Measurements from ENCODE around the gene STUM. TPM values are rescaled to one million over a fixed set of nuclear protein-coding genes. Genes with fewer than 3 reads are reported as not detected.

STUM gene
- total and polyA plus RNA-seq, 2 experiments from 2014 or later = 0.23 to 1.3 TPM

DNA sequence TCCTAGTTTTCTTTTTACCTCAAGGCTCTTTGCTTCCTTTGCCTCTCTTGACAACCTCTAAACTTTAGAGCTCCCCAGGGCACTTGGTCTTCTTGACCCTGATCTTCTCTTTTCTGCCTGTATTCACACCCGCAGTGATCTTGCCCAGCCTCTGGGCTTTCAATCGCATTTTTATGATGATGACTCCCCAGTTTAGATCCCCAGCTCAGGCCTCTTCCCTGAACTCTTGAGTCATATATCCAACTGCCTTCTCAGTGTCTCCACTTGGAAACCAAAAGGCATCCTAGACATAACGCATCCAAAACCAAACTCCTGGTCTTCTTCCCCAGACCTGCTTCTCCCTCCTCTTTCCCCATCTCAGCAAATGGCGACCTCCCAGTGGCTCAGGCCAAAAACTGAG, 6.5 kb downstream of the STUM start (continued):
- TF ChIP-seq, protein P1, sequence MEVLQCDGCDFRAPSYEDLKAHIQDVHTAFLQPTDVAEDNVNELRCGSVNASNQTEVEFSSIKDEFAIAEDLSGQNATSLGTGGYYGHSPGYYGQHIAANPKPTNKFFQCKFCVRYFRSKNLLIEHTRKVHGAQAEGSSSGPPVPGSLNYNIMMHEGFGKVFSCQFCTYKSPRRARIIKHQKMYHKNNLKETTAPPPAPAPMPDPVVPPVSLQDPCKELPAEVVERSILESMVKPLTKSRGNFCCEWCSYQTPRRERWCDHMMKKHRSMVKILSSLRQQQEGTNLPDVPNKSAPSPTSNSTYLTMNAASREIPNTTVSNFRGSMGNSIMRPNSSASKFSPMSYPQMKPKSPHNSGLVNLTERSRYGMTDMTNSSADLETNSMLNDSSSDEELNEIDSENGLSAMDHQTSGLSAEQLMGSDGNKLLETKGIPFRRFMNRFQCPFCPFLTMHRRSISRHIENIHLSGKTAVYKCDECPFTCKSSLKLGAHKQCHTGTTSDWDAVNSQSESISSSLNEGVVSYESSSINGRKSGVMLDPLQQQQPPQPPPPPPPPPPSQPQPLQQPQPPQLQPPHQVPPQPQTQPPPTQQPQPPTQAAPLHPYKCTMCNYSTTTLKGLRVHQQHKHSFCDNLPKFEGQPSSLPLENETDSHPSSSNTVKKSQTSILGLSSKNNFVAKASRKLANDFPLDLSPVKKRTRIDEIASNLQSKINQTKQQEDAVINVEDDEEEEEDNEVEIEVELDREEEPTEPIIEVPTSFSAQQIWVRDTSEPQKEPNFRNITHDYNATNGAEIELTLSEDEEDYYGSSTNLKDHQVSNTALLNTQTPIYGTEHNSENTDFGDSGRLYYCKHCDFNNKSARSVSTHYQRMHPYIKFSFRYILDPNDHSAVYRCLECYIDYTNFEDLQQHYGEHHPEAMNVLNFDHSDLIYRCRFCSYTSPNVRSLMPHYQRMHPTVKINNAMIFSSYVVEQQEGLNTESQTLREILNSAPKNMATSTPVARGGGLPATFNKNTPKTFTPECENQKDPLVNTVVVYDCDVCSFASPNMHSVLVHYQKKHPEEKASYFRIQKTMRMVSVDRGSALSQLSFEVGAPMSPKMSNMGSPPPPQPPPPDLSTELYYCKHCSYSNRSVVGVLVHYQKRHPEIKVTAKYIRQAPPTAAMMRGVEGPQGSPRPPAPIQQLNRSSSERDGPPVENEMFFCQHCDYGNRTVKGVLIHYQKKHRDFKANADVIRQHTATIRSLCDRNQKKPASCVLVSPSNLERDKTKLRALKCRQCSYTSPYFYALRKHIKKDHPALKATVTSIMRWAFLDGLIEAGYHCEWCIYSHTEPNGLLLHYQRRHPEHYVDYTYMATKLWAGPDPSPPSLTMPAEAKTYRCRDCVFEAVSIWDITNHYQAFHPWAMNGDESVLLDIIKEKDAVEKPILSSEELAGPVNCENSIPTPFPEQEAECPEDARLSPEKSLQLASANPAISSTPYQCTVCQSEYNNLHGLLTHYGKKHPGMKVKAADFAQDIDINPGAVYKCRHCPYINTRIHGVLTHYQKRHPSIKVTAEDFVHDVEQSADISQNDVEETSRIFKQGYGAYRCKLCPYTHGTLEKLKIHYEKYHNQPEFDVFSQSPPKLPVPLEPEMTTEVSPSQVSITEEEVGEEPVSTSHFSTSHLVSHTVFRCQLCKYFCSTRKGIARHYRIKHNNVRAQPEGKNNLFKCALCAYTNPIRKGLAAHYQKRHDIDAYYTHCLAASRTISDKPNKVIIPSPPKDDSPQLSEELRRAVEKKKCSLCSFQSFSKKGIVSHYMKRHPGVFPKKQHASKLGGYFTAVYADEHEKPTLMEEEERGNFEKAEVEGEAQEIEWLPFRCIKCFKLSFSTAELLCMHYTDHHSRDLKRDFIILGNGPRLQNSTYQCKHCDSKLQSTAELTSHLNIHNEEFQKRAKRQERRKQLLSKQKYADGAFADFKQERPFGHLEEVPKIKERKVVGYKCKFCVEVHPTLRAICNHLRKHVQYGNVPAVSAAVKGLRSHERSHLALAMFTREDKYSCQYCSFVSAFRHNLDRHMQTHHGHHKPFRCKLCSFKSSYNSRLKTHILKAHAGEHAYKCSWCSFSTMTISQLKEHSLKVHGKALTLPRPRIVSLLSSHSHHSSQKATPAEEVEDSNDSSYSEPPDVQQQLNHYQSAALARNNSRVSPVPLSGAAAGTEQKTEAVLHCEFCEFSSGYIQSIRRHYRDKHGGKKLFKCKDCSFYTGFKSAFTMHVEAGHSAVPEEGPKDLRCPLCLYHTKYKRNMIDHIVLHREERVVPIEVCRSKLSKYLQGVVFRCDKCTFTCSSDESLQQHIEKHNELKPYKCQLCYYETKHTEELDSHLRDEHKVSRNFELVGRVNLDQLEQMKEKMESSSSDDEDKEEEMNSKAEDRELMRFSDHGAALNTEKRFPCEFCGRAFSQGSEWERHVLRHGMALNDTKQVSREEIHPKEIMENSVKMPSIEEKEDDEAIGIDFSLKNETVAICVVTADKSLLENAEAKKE (CRISPR knock-in tag; IDR thresholded peaks at IDR 0.05) = no peak
- TF ChIP-seq NANOG (IDR thresholded peaks at IDR 0.05; ENCODE audit: borderline replicate concordance) = no peak
- TF ChIP-seq EZH2 (IDR thresholded peaks at IDR 0.05; ENCODE audit: low read depth, unreplicated experiment) = no peak
- no peak for TF ChIP-seq STAT1 (IDR thresholded peaks at IDR 0.05; ENCODE audit: unreplicated experiment)
- TF ChIP-seq JUNB (IDR thresholded peaks at IDR 0.05; ENCODE audit: unreplicated experiment) = no peak

DNA sequence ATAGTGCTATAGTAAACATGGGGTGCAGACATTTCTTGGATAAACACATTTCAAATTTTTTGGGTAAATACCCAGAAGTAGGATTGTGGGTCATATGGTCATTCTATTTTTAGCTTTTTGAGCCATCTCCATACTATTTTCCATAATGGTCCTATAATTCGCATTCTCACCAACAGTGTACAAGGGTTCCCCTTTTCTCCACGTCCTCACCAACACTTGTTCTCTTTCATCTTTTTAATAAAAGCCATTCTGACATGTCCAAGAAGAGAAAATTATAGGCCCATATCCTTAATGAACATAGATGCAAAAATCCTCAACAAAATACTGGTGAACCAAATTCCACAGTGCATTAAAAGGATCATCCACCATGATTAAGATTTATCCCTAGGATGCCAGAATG, 8.9 kb downstream of the STUM start:
- Mint-ChIP-seq H3K4me1 (no peaks in the 10 kb centered on the region), H3K27me3 (ENCODE audit: insufficient read depth, low read depth, poor library complexity) (peaks cover 6% of the 10 kb centered on the region), H3K4me3 (no peak overlapping the region), H3K27ac (no peak overlapping the region), H3K36me3 (ENCODE audit: low read depth) (no peaks in the 10 kb centered on the region), H3K9me3 (no peaks in the 10 kb centered on the region)
- no peaks in the 10 kb centered on the region for H3F3A ChIP-seq (replicated peaks; ENCODE audit: low read depth)
- no peaks in the 10 kb centered on the region; the same call in 1 of the 2 replicates for H4K20me1 ChIP-seq (replicated peaks; ENCODE audit: insufficient read depth)
- no peak overlapping the region for H3K27ac ChIP-seq (ENCODE audit: low read depth)
- 0 out of 2 replicates have a peak, but pooled peaks cover 4% of the 10 kb centered on the region for H3K9me2 ChIP-seq (ENCODE audit: insufficient read depth)
- no peaks in the 10 kb centered on the region for H3K36me3 ChIP-seq (ENCODE audit: insufficient read depth)
- no peak overlapping the region for H2AFZ ChIP-seq
- H3K27me3 ChIP-seq (ENCODE audit: insufficient read depth) = no peaks in the 10 kb centered on the region
- TF ChIP-seq, protein P2, sequence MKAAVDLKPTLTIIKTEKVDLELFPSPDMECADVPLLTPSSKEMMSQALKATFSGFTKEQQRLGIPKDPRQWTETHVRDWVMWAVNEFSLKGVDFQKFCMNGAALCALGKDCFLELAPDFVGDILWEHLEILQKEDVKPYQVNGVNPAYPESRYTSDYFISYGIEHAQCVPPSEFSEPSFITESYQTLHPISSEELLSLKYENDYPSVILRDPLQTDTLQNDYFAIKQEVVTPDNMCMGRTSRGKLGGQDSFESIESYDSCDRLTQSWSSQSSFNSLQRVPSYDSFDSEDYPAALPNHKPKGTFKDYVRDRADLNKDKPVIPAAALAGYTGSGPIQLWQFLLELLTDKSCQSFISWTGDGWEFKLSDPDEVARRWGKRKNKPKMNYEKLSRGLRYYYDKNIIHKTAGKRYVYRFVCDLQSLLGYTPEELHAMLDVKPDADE (IDR thresholded peaks at IDR 0.05) = no peak
- no peak for TF ChIP-seq ZNF114 (CRISPR knock-in tag; IDR thresholded peaks at IDR 0.05)
- TF ChIP-seq, protein P3, sequence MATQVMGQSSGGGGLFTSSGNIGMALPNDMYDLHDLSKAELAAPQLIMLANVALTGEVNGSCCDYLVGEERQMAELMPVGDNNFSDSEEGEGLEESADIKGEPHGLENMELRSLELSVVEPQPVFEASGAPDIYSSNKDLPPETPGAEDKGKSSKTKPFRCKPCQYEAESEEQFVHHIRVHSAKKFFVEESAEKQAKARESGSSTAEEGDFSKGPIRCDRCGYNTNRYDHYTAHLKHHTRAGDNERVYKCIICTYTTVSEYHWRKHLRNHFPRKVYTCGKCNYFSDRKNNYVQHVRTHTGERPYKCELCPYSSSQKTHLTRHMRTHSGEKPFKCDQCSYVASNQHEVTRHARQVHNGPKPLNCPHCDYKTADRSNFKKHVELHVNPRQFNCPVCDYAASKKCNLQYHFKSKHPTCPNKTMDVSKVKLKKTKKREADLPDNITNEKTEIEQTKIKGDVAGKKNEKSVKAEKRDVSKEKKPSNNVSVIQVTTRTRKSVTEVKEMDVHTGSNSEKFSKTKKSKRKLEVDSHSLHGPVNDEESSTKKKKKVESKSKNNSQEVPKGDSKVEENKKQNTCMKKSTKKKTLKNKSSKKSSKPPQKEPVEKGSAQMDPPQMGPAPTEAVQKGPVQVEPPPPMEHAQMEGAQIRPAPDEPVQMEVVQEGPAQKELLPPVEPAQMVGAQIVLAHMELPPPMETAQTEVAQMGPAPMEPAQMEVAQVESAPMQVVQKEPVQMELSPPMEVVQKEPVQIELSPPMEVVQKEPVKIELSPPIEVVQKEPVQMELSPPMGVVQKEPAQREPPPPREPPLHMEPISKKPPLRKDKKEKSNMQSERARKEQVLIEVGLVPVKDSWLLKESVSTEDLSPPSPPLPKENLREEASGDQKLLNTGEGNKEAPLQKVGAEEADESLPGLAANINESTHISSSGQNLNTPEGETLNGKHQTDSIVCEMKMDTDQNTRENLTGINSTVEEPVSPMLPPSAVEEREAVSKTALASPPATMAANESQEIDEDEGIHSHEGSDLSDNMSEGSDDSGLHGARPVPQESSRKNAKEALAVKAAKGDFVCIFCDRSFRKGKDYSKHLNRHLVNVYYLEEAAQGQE (IDR thresholded peaks at IDR 0.05; ENCODE audit: unreplicated experiment) = no peak
- no peak overlapping the region for H3K4me2 ChIP-seq
- no peaks in the 10 kb centered on the region for H3K4me1 ChIP-seq (ENCODE audit: insufficient read depth)
- H3K4me3 ChIP-seq = no peak overlapping the region
- no peak for ATAC-seq
- no peaks in the 10 kb centered on the region for H3K79me2 ChIP-seq (replicated peaks; ENCODE audit: insufficient read depth)
- DNase-seq (ENCODE audit: low spot score) = no peak
